ENCODE data around the gene PLA2G10. TPM values are rescaled to one million over a fixed set of nuclear protein-coding genes. Genes with fewer than 3 reads are reported as not detected.

Gene PLA2G10
- total RNA-seq, 2 donors from 2014 or later = 0.53 to 0.64 TPM

DNA sequence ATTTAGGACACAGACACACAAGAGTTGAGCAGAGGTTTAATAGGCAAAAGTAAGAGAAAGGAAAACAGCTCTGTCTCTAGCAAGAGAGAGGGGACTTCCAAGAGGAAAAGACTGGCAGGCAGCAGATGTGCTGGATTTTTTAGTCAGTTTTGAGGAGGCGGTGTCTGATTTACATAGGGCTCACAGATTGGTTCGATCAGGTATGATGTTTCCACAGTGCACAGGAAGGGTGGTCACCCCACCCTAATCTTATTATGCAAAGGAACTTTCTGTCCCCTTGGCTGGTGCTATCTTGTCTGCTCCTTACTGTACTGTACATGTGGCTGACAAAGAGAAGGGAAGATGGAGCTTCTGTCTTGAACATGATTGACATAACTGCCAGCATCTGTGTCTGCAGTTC is 36.0 kb downstream of the PLA2G10 start:
- no peaks in the 10 kb centered on the region for H3K27me3 ChIP-seq (ENCODE audit: control insufficient read depth, insufficient read depth, low read length, poor library complexity, severe bottlenecking)
- peaks cover 79% of the 10 kb centered on the region for H3K36me3 ChIP-seq (ENCODE audit: control insufficient read depth, insufficient read depth, low read length)
- Mint-ChIP-seq H3K36me3 (ENCODE audit: low read depth) (peaks cover 67% of the 10 kb centered on the region), H3K9me3 (no peaks in the 10 kb centered on the region), H3K27ac (peak overlapping the region; percentile 28), H3K27me3 (ENCODE audit: insufficient read depth) (no peaks in the 10 kb centered on the region), H3K4me3 (no peak overlapping the region), H3K4me1 (peaks cover 15% of the 10 kb centered on the region)
- no peak overlapping the region for H3K4me3 ChIP-seq (ENCODE audit: low read length)
- H3K4me1 ChIP-seq (ENCODE audit: control insufficient read depth, insufficient read depth, low read length) = no peaks in the 10 kb centered on the region
- no peak for DNase-seq
- TF ChIP-seq, protein P1, sequence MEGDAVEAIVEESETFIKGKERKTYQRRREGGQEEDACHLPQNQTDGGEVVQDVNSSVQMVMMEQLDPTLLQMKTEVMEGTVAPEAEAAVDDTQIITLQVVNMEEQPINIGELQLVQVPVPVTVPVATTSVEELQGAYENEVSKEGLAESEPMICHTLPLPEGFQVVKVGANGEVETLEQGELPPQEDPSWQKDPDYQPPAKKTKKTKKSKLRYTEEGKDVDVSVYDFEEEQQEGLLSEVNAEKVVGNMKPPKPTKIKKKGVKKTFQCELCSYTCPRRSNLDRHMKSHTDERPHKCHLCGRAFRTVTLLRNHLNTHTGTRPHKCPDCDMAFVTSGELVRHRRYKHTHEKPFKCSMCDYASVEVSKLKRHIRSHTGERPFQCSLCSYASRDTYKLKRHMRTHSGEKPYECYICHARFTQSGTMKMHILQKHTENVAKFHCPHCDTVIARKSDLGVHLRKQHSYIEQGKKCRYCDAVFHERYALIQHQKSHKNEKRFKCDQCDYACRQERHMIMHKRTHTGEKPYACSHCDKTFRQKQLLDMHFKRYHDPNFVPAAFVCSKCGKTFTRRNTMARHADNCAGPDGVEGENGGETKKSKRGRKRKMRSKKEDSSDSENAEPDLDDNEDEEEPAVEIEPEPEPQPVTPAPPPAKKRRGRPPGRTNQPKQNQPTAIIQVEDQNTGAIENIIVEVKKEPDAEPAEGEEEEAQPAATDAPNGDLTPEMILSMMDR (conservative IDR thresholded peaks at IDR 0.05) = no peak
- no peak overlapping the region for H3K27ac ChIP-seq (ENCODE audit: low read depth, low read length)
- 80 to 100% methylated on average over 1 to 2 of the region's 2 CpGs for WGBS, 2 experiments (ENCODE audit: insufficient coverage in 1 of 2, insufficient read length in 1 of 2)
- no peaks in the 10 kb centered on the region for H3K9me3 ChIP-seq (ENCODE audit: control insufficient read depth, low read length)
- no peak overlapping the region for H3K9ac ChIP-seq (ENCODE audit: extremely low read depth, low read length, poor library complexity, severe bottlenecking)

DNA sequence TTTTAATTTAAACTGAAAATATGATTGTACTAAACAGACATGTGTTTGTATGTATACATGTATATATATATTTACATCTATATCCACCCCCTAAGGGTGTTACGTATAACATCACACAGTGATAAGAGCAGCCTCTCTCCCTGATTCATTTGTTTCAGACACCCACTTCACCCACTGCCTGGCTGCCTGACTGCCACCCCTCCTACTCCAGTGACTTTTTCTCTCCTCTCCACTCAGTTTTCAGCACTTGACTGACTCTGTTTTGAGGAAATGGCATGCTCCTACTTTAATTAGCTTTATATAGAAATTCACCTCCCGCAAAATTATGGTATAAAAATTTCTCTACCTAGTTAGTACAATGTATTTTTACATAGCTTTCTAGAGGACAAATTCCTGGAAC is 41.4 kb downstream of the PLA2G10 start:
- H3K4me3 Mint-ChIP-seq = no peak overlapping the region
- no peaks in the 10 kb centered on the region for H3K9me3 Mint-ChIP-seq
- Histone ChIP-seq H3K4me3 (ENCODE audit: low read length) (no peak overlapping the region), H3K36me3 (ENCODE audit: control insufficient read depth, insufficient read depth, low read length) (peaks cover 84% of the 10 kb centered on the region), H3K27me3 (ENCODE audit: control insufficient read depth, insufficient read depth, low read length, poor library complexity, severe bottlenecking) (no peaks in the 10 kb centered on the region), H3K9me3 (ENCODE audit: control insufficient read depth, low read length) (no peaks in the 10 kb centered on the region), H3K9ac (ENCODE audit: extremely low read depth, low read length, poor library complexity, severe bottlenecking) (no peak overlapping the region), H3K4me1 (ENCODE audit: control insufficient read depth, insufficient read depth, low read length) (no peaks in the 10 kb centered on the region), H3K27ac (ENCODE audit: low read depth, low read length) (no peak overlapping the region)
- H3K27me3 Mint-ChIP-seq (ENCODE audit: insufficient read depth) = no peaks in the 10 kb centered on the region
- H3K4me1 Mint-ChIP-seq = peaks cover 31% of the 10 kb centered on the region
- no peak for DNase-seq
- H3K36me3 Mint-ChIP-seq (ENCODE audit: low read depth) = peaks cover 71% of the 10 kb centered on the region
- TF ChIP-seq, protein P1 (conservative IDR thresholded peaks at IDR 0.05) = no peak
- 100% methylated on average over 1 of the region's 2 CpGs for WGBS, 2 experiments (ENCODE audit: insufficient coverage in 1 of 2, insufficient read length in 1 of 2)
- no peak overlapping the region for H3K27ac Mint-ChIP-seq

DNA sequence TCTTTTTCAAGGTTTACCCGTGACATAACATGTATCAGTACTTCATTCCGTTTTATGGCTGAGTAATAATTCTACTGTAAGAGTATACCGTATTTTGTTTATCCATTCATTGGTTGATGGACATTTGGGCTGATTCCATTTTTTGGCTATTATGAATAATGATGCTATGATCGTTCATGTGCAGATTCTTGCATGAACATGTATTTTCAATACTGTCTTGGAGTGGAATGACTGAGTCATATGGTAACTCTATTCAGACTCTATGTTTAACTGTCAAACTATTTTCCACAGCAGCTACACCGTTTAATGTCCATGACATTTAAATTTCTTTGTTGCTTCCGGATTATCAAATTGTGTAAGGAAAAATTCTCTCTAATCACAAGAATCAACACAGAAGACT is 43.5 kb downstream of the PLA2G10 start:
- TF ChIP-seq, protein P1 (conservative IDR thresholded peaks at IDR 0.05) = no peak
- Histone ChIP-seq H3K27me3 (ENCODE audit: control insufficient read depth, insufficient read depth, low read length, poor library complexity, severe bottlenecking) (no peaks in the 10 kb centered on the region), H3K4me3 (ENCODE audit: low read length) (no peak overlapping the region), H3K9ac (ENCODE audit: extremely low read depth, low read length, poor library complexity, severe bottlenecking) (no peak overlapping the region), H3K27ac (ENCODE audit: low read depth, low read length) (no peak overlapping the region), H3K36me3 (ENCODE audit: control insufficient read depth, insufficient read depth, low read length) (peaks cover 84% of the 10 kb centered on the region), H3K4me1 (ENCODE audit: control insufficient read depth, insufficient read depth, low read length) (no peaks in the 10 kb centered on the region), H3K9me3 (ENCODE audit: control insufficient read depth, low read length) (no peaks in the 10 kb centered on the region)
- Mint-ChIP-seq H3K4me3 (no peak overlapping the region), H3K36me3 (ENCODE audit: low read depth) (peaks cover 61% of the 10 kb centered on the region), H3K9me3 (no peaks in the 10 kb centered on the region), H3K27me3 (ENCODE audit: insufficient read depth) (no peaks in the 10 kb centered on the region), H3K27ac (no peak overlapping the region), H3K4me1 (peaks cover 21% of the 10 kb centered on the region)
- DNase-seq = no peak
- 92 to 98% methylated on average over 4 to 6 of the region's 6 CpGs for WGBS, 2 experiments (ENCODE audit: insufficient coverage in 1 of 2, insufficient read length in 1 of 2)

Data from endodermal cell (in vitro differentiated cells).